Neural cell (in vitro differentiated cells): Measurements from ENCODE around the gene KLHL36. TPM values are rescaled to one million over a fixed set of nuclear protein-coding genes. Genes with fewer than 3 reads are reported as not detected.

Experiments used
- H2AFZ ChIP-seq: fragments of 200-600, 300-800 bp; sonication (generic), shearing (Covaris generic); 2 replicates; pipeline ENCODE4 v1.6.0; 2014; ENCODE audit warnings: low read depth, mild to moderate bottlenecking, antibody characterized with exemption, low read length, moderate library complexity
- H3F3A ChIP-seq: fragments of 200-600 bp; shearing (Covaris generic); 2 replicates; pipeline ENCODE4 v1.6.1; 2016; ENCODE audit warnings: mild to moderate bottlenecking, moderate library complexity, mixed read lengths, antibody characterized with exemption, low read length; ENCODE audit not compliant: insufficient read depth, poor library complexity, severe bottlenecking
- H3K27ac ChIP-seq: fragments of 200-600, 300-800 bp; sonication (generic), shearing (Covaris generic); 2 replicates; pipeline ENCODE4 v1.5.1; 2014; ENCODE audit warnings: mild to moderate bottlenecking, low read length, moderate library complexity
- H3K27me3 ChIP-seq: fragments of 300-800, 200-600 bp; sonication (generic), shearing (Covaris generic); 2 replicates; pipeline ENCODE4 v1.6.0; 2014; ENCODE audit warnings: mild to moderate bottlenecking, low read depth, low read length, moderate library complexity; ENCODE audit not compliant: insufficient read depth
- H3K36me3 ChIP-seq: fragments of 300-800, 200-600 bp; sonication (generic), shearing (Covaris generic); 2 replicates; pipeline ENCODE4 v1.5.1; 2014; ENCODE audit warnings: mild to moderate bottlenecking, antibody characterized with exemption, low read length, moderate library complexity; ENCODE audit not compliant: insufficient read depth
- H3K4me2 ChIP-seq: fragments of 300-800, 200-600 bp; sonication (generic), shearing (Covaris generic); 2 replicates; pipeline ENCODE4 v1.6.0; 2014; ENCODE audit warnings: mild to moderate bottlenecking, low read length
- H3K4me3 ChIP-seq: fragments of 300-800, 200-600 bp; sonication (generic), shearing (Covaris generic); 2 replicates; pipeline ENCODE4 v1.5.1; 2014; ENCODE audit warnings: mild to moderate bottlenecking, low read length, moderate library complexity
- H3K79me2 ChIP-seq: fragments of 200-600 bp; shearing (Covaris generic); replicated peaks from 2 replicates; pipeline ENCODE4 v1.6.0; 2014; ENCODE audit warnings: mild to moderate bottlenecking, low read length, moderate library complexity; ENCODE audit not compliant: insufficient read depth
- H3K9ac ChIP-seq: fragments of 300-800, 200-600 bp; sonication (generic), shearing (Covaris generic); 2 replicates; pipeline ENCODE4 v1.6.1; 2016; ENCODE audit warnings: mild to moderate bottlenecking, low read length, mixed read lengths
- H3K9me2 ChIP-seq: fragments of 200-600 bp; shearing (Covaris generic); 2 replicates; pipeline ENCODE4 v1.6.1; 2016; ENCODE audit warnings: mild to moderate bottlenecking, low read length, mixed read lengths; ENCODE audit not compliant: insufficient read depth
- H3K9me3 ChIP-seq: fragments of 200-600, 300-800 bp; sonication (generic), shearing (Covaris generic); 2 replicates; pipeline ENCODE4 v1.6.1; 2016; ENCODE audit warnings: mild to moderate bottlenecking, mixed run types, low read length, moderate library complexity, mixed read lengths
- H4K20me1 ChIP-seq: fragments of 200-600 bp; shearing (Covaris generic); 2 replicates; pipeline ENCODE4 v1.6.1; 2016; ENCODE audit warnings: mild to moderate bottlenecking, mixed run types; ENCODE audit not compliant: insufficient read depth
- CTCF ChIP-seq: fragments of 450-650 bp; IDR thresholded peaks from 2 replicates; pipeline ENCODE4 v1.5.1; 2014; ENCODE audit warnings: antibody characterized with exemption, mild to moderate bottlenecking, moderate library complexity; ENCODE audit not compliant: poor library complexity, severe bottlenecking
- EP300 ChIP-seq: fragments of 450-650 bp; conservative IDR thresholded peaks from 2 replicates; pipeline ENCODE4 v1.6.1; 2014; ENCODE audit warnings: antibody characterized with exemption, mild to moderate bottlenecking, moderate library complexity; ENCODE audit not compliant: poor library complexity, severe bottlenecking
- EZH2 ChIP-seq: fragments of 200-600, 300-800 bp; shearing (Covaris generic), sonication (generic); IDR thresholded peaks from 2 replicates; pipeline ENCODE4 v1.6.1; 2014; ENCODE audit warnings: antibody characterized with exemption, low read length, borderline replicate concordance, mild to moderate bottlenecking; ENCODE audit not compliant: insufficient read depth, poor library complexity, severe bottlenecking
- MXI1 ChIP-seq: fragments of 450-650 bp; conservative IDR thresholded peaks from 2 replicates; pipeline ENCODE4 v1.6.1; 2014; ENCODE audit warnings: antibody characterized with exemption, mild to moderate bottlenecking; ENCODE audit not compliant: poor library complexity, severe bottlenecking
- POLR2AphosphoS5 ChIP-seq: IDR thresholded peaks from 2 replicates; pipeline ENCODE4 v1.6.1; 2012
- RAD21 ChIP-seq: fragments of 450-650 bp; conservative IDR thresholded peaks from 2 replicates; pipeline ENCODE4 v1.6.1; 2014; ENCODE audit warnings: antibody characterized with exemption, mild to moderate bottlenecking, moderate library complexity
- REST ChIP-seq: IDR thresholded peaks from 2 replicates; pipeline ENCODE4 v1.6.1; 2012; ENCODE audit warnings: borderline replicate concordance
- SMC3 ChIP-seq: fragments of 450-650 bp; conservative IDR thresholded peaks from 2 replicates; pipeline ENCODE4 v1.6.1; 2014; ENCODE audit warnings: antibody characterized with exemption, mild to moderate bottlenecking, moderate library complexity; ENCODE audit not compliant: poor library complexity
- TAF1 ChIP-seq: IDR thresholded peaks from 2 replicates; pipeline ENCODE4 v1.6.1; 2012; ENCODE audit warnings: low read depth
- polyA plus RNA-seq: library from polyadenylated mRNA; depleted of rRNA; stranded (reverse); fragments of >200 nt; gene quantifications from 2 replicates; pipeline ENCODE4 v1.2.3, GENCODE V29; 2014

KLHL36 gene
- polyA plus RNA-seq, 1 donor from 2014 or later = 43.8 TPM

- Histone ChIP-seq H3K79me2 (peaks cover 8% of the 10 kb centered on the region), H3K36me3 (no peaks in the 10 kb centered on the region), H3F3A (no peaks in the 10 kb centered on the region), H3K9me3 (peaks cover 3% of the 10 kb centered on the region), H3K27me3 (no peaks in the 10 kb centered on the region), H3K4me3 (no peak overlapping the region), H3K9ac (peak overlapping the region; percentile 36), H2AFZ (no peak overlapping the region), H4K20me1 (no peaks in the 10 kb centered on the region), H3K9me2 (no peaks in the 10 kb centered on the region), H3K4me2 (no peak overlapping the region), H3K27ac (peak overlapping the region; percentile 39)
- TF ChIP-seq RAD21 (no peak), REST (no peak), TAF1 (no peak), CTCF (no peak), SMC3 (no peak), EZH2 (no peak), POLR2AphosphoS5 (no peak), MXI1 (no peak)
Measured at GRCh38 chr16:84600343-84601229, 47.7 kb upstream of the KLHL36 start.

- H3K36me3 ChIP-seq = no peaks in the 10 kb centered on the region
- H4K20me1 ChIP-seq = no peaks in the 10 kb centered on the region
- peaks cover 8% of the 10 kb centered on the region for H3K79me2 ChIP-seq
- H3K9me2 ChIP-seq = no peaks in the 10 kb centered on the region
- no peak overlapping the region for H2AFZ ChIP-seq
- no peak overlapping the region for H3K4me3 ChIP-seq
- H3K4me2 ChIP-seq = no peak overlapping the region
- H3K27me3 ChIP-seq = no peaks in the 10 kb centered on the region
- no peaks in the 10 kb centered on the region for H3F3A ChIP-seq
- H3K27ac ChIP-seq = no peak overlapping the region
- no peak for TF ChIP-seq EZH2
- TF ChIP-seq TAF1 = no peak
- no peak for TF ChIP-seq POLR2AphosphoS5
- no peak for TF ChIP-seq RAD21
- no peak for TF ChIP-seq CTCF
- no peak for TF ChIP-seq SMC3
- TF ChIP-seq EP300 = no peak
- no peak for TF ChIP-seq REST
- TF ChIP-seq MXI1 = no peak
- peaks cover 3% of the 10 kb centered on the region for H3K9me3 ChIP-seq
- no peak overlapping the region for H3K9ac ChIP-seq
Measured at GRCh38 chr16:84603140-84603816, 45.0 kb upstream of the KLHL36 start.
